DOHH2 (cell line): Measurements from ENCODE around the gene SLC38A11.

ENCODE experiments used
- H3F3A ChIP-seq: fragments of 200-600 bp; sonication (generic), shearing (Covaris generic); 2 replicates; pipeline ENCODE4 v1.6.0; 2016; ENCODE audit warnings: antibody characterized with exemption, mild to moderate bottlenecking; ENCODE audit not compliant: control insufficient read depth, insufficient read depth
- H3K27ac ChIP-seq: fragments of 200-600 bp; sonication (generic); 2 replicates; pipeline ENCODE4 v1.5.1; 2014; ENCODE audit warnings: low read depth, mild to moderate bottlenecking, low read length, moderate library complexity
- H3K27me3 ChIP-seq: fragments of 200-600 bp; sonication (generic); 2 replicates; pipeline ENCODE4 v1.6.1; 2014; ENCODE audit warnings: mild to moderate bottlenecking, low read length, mixed read lengths; ENCODE audit not compliant: control insufficient read depth
- H3K36me3 ChIP-seq: fragments of 200-600 bp; sonication (generic); 2 replicates; pipeline ENCODE4 v1.6.1; 2014; ENCODE audit warnings: mild to moderate bottlenecking, low read length, moderate library complexity, mixed read lengths; ENCODE audit not compliant: control insufficient read depth
- H3K4me1 ChIP-seq: fragments of 200-600 bp; sonication (generic); 2 replicates; pipeline ENCODE4 v1.6.1; 2014; ENCODE audit warnings: mild to moderate bottlenecking, low read length, mixed read lengths; ENCODE audit not compliant: control insufficient read depth
- H3K4me2 ChIP-seq: fragments of 200-600 bp; sonication (generic); 2 replicates; pipeline ENCODE4 v1.6.0; 2014; ENCODE audit warnings: mild to moderate bottlenecking, low read length, moderate library complexity
- H3K4me3 ChIP-seq: fragments of 200-600 bp; sonication (generic); 2 replicates; pipeline ENCODE4 v1.5.1; 2014; ENCODE audit warnings: mild to moderate bottlenecking, low read length, mixed read lengths
- H3K79me2 ChIP-seq: fragments of 200-600 bp; sonication (generic); 2 replicates; pipeline ENCODE4 v1.6.1; 2014; ENCODE audit warnings: mild to moderate bottlenecking, low read length, mixed read lengths; ENCODE audit not compliant: control insufficient read depth
- H3K9me2 ChIP-seq: fragments of 200-600 bp; sonication (generic); replicated peaks from 2 replicates; pipeline ENCODE4 v1.6.1; 2014; ENCODE audit warnings: mild to moderate bottlenecking, low read length, mixed read lengths; ENCODE audit not compliant: control insufficient read depth
- H3K9me3 ChIP-seq: fragments of 200-600 bp; sonication (generic); 2 replicates; pipeline ENCODE4 v1.6.1; 2014; ENCODE audit warnings: antibody characterized with exemption, low read length, mixed read lengths; ENCODE audit not compliant: control insufficient read depth, insufficient read depth
- H4K20me1 ChIP-seq: fragments of 200-600 bp; sonication (generic); 2 replicates; pipeline ENCODE4 v1.6.0; 2014; ENCODE audit warnings: low read depth, mild to moderate bottlenecking, antibody characterized with exemption, low read length, moderate library complexity; ENCODE audit not compliant: control insufficient read depth, insufficient read depth
- CTCF ChIP-seq: fragments of 200-600 bp; sonication (generic); IDR thresholded peaks from one replicate; pipeline ENCODE4 v1.5.1; 2014; ENCODE audit warnings: antibody characterized with exemption, mild to moderate bottlenecking, low read depth, low read length; ENCODE audit not compliant: poor library complexity, severe bottlenecking
- EZH2phosphoT487 ChIP-seq: fragments of 200-600 bp; sonication (generic); IDR thresholded peaks from 2 replicates; pipeline ENCODE4 v1.6.1; 2017; ENCODE audit warnings: borderline replicate concordance, mild to moderate bottlenecking, antibody characterized with exemption, low read length, moderate library complexity, mixed read lengths

SLC38A11 gene

GRCh38 chr2:164974221-164974620 lies 18.9 kb upstream of the SLC38A11 start:
- Histone ChIP-seq H3K4me2 (no peak overlapping the region), H3K27me3 (peaks cover 14% of the 10 kb centered on the region), H3K9me2 (no peaks in the 10 kb centered on the region), H3K27ac (no peak overlapping the region), H3K9me3 (no peaks in the 10 kb centered on the region), H3K36me3 (no peaks in the 10 kb centered on the region), H3F3A (no peaks in the 10 kb centered on the region), H3K4me3 (no peak overlapping the region), H3K4me1 (peaks cover 3% of the 10 kb centered on the region; the same call in 1 of the 2 replicates), H4K20me1 (no peaks in the 10 kb centered on the region), H3K79me2 (no peaks in the 10 kb centered on the region)
- TF ChIP-seq CTCF, result no peak
- TF ChIP-seq EZH2phosphoT487, result no peak

GRCh38 chr2:164972216-164972615 lies 16.9 kb upstream of the SLC38A11 start:
- Histone ChIP-seq H3F3A (no peaks in the 10 kb centered on the region), H3K27ac (no peak overlapping the region), H3K9me3 (no peaks in the 10 kb centered on the region), H3K9me2 (no peaks in the 10 kb centered on the region), H3K27me3 (peaks cover 12% of the 10 kb centered on the region), H4K20me1 (no peaks in the 10 kb centered on the region), H3K4me3 (no peak overlapping the region), H3K36me3 (no peaks in the 10 kb centered on the region), H3K4me1 (peaks cover 3% of the 10 kb centered on the region; the same call in 1 of the 2 replicates), H3K79me2 (no peaks in the 10 kb centered on the region), H3K4me2 (no peak overlapping the region)
- TF ChIP-seq EZH2phosphoT487 (no peak), CTCF (no peak)

GRCh38 chr2:164969909-164970690 lies 14.8 kb upstream of the SLC38A11 start:
- H3F3A ChIP-seq, result no peaks in the 10 kb centered on the region
- H3K27me3 ChIP-seq, result peaks cover 6% of the 10 kb centered on the region
- no peaks in the 10 kb centered on the region for H3K9me2 ChIP-seq
- no peaks in the 10 kb centered on the region for H3K36me3 ChIP-seq
- no peak overlapping the region for H3K4me3 ChIP-seq
- H3K4me1 ChIP-seq, result peaks cover 3% of the 10 kb centered on the region; the same call in 1 of the 2 replicates
- no peak overlapping the region for H3K27ac ChIP-seq
- no peak overlapping the region for H3K4me2 ChIP-seq
- no peak for TF ChIP-seq EZH2phosphoT487
- TF ChIP-seq CTCF, result no peak
- H4K20me1 ChIP-seq, result no peaks in the 10 kb centered on the region
- H3K79me2 ChIP-seq, result no peaks in the 10 kb centered on the region
- H3K9me3 ChIP-seq, result no peaks in the 10 kb centered on the region
